Ishikawa (cell line): ENCODE data around the gene DYRK1A.

Source experiments
- CREB1 ChIP-seq: IDR thresholded peaks from 2 replicates; pipeline ENCODE4 v1.6.1; 2012; ENCODE audit warnings: low read depth
- EP300 ChIP-seq: IDR thresholded peaks from 2 replicates; pipeline ENCODE4 v1.6.1; 2012; ENCODE audit warnings: borderline replicate concordance
- NFIC ChIP-seq: IDR thresholded peaks from 2 replicates; pipeline ENCODE4 v1.6.1; 2012
- RAD21 ChIP-seq: IDR thresholded peaks from 2 replicates; pipeline ENCODE4 v1.6.1; 2012; ENCODE audit warnings: low read depth
- TAF1 ChIP-seq: IDR thresholded peaks from 2 replicates; pipeline ENCODE4 v1.6.1; 2012; ENCODE audit warnings: low read depth, mild to moderate bottlenecking
- TCF12 ChIP-seq: IDR thresholded peaks from 2 replicates; pipeline ENCODE4 v1.6.1; 2012; ENCODE audit warnings: low read depth
- TEAD4 ChIP-seq: IDR thresholded peaks from 2 replicates; pipeline ENCODE4 v1.6.1; 2012
- YY1 ChIP-seq: IDR thresholded peaks from 2 replicates; pipeline ENCODE4 v1.6.1; 2012; ENCODE audit warnings: low read depth
- ZBTB7A ChIP-seq: IDR thresholded peaks from 2 replicates; pipeline ENCODE4 v1.6.1; 2012; ENCODE audit warnings: low read depth
- TF ChIP-seq, protein P1 (sequence below): IDR thresholded peaks from 2 replicates; pipeline ENCODE4 v1.6.1; 2012; ENCODE audit warnings: low read depth, mild to moderate bottlenecking
- TF ChIP-seq, protein P2 (sequence below): IDR thresholded peaks from 2 replicates; pipeline ENCODE4 v1.6.1; 2012
- TF ChIP-seq, protein P3 (sequence below): IDR thresholded peaks from 2 replicates; pipeline ENCODE4 v1.6.1; 2012

DNA sequence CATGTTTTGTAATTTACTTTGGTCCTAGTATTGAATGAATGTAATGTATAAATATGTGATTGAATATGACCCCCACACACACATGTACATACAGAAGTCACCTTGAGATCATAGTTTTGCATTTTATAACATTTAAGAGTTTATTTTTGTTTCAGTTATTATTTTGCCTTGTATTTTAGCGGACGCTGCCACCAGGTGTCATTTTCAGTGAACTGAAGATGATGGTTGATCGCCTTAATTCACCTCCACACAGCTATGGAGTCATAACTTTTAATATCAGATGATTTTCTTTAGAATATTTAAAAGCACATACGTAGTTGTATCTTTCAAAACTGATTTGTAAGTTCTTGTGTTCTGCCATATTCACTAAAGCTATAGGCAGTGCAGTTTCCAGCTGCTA is 130.4 kb downstream of the DYRK1A start:
- TF ChIP-seq NFIC (no peak), CREB1 (no peak), EP300 (no peak), RAD21 (peak; percentile 20), TEAD4 (no peak), TCF12 (no peak), YY1 (no peak), ZBTB7A (no peak), TAF1 (no peak)
- TF ChIP-seq, protein P1, sequence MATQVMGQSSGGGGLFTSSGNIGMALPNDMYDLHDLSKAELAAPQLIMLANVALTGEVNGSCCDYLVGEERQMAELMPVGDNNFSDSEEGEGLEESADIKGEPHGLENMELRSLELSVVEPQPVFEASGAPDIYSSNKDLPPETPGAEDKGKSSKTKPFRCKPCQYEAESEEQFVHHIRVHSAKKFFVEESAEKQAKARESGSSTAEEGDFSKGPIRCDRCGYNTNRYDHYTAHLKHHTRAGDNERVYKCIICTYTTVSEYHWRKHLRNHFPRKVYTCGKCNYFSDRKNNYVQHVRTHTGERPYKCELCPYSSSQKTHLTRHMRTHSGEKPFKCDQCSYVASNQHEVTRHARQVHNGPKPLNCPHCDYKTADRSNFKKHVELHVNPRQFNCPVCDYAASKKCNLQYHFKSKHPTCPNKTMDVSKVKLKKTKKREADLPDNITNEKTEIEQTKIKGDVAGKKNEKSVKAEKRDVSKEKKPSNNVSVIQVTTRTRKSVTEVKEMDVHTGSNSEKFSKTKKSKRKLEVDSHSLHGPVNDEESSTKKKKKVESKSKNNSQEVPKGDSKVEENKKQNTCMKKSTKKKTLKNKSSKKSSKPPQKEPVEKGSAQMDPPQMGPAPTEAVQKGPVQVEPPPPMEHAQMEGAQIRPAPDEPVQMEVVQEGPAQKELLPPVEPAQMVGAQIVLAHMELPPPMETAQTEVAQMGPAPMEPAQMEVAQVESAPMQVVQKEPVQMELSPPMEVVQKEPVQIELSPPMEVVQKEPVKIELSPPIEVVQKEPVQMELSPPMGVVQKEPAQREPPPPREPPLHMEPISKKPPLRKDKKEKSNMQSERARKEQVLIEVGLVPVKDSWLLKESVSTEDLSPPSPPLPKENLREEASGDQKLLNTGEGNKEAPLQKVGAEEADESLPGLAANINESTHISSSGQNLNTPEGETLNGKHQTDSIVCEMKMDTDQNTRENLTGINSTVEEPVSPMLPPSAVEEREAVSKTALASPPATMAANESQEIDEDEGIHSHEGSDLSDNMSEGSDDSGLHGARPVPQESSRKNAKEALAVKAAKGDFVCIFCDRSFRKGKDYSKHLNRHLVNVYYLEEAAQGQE: no peak
- TF ChIP-seq, protein P2, sequence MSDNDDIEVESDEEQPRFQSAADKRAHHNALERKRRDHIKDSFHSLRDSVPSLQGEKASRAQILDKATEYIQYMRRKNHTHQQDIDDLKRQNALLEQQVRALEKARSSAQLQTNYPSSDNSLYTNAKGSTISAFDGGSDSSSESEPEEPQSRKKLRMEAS: no peak
- TF ChIP-seq, protein P3, sequence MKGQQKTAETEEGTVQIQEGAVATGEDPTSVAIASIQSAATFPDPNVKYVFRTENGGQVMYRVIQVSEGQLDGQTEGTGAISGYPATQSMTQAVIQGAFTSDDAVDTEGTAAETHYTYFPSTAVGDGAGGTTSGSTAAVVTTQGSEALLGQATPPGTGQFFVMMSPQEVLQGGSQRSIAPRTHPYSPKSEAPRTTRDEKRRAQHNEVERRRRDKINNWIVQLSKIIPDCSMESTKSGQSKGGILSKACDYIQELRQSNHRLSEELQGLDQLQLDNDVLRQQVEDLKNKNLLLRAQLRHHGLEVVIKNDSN: no peak
